SW 1271 (cell line): ENCODE measurements around the gene SLC25A6.
"Not testable (repeated sequence)": the region's sequence is repeated elsewhere in the genome, so short reads cannot be mapped to it uniquely, and the experiment has no call there.

ENCODE experiments used
- DNase-seq, 2 experiments: peaks; one replicate each; lab custom pipeline; 2025; lab: John Stamatoyannopoulos, UW

The SLC25A6 gene

GRCh38 chrX:1391707-1392375 is at the start of gene SLC25A6:
Gene SLC25A6 (minus strand): TSS chrX:1392113. CDS start chrX:1392009, 104 bp downstream.
- DNase-seq = no peak

- no peak for DNase-seq
Observed at GRCh38 chrX:1440506-1440905, 48.6 kb upstream of the SLC25A6 start.

- no peak for DNase-seq
Observed at GRCh38 chrX:1435241-1435895, 43.5 kb upstream of the SLC25A6 start.

GRCh38 chrX:1434871-1435240 is 42.9 kb upstream of the SLC25A6 start:
- DNase-seq = no peak

DNA sequence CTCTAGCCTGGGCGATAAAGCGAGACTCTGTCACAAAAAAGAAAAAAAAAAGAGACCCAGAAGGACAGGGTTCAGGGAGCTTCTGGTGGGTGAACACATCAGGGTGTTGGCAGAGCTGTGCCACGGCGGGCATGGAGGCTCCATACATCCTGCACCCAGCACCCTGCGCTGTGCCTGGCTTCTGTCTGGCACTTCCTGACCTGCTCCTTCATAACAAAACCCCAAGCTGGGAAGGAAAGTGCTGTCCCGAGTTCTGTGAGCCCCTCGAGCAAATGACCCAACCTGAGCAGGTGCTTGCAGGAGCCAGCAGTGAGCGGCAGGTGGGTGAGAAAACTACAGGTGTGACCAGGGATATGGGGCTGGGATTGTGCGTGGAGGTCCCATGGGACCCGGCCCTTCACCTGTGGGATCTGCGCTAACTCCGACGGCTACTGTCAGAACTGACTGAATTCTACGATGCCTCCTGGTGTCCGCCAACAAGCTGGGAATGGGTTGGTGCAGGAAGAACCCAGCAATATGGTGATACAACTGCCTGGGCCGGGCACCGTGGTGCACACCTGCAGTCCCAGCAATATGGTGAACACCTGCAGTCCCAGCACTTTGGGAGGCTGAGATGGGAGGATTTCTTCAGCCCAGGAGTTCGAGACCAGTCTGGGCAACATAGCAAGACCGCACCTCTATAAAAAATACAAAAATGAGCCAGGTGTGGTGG is 41.9 kb upstream of the SLC25A6 start:
- no peak for DNase-seq

GRCh38 chrX:1430451-1430850 is 38.5 kb upstream of the SLC25A6 start:
- DNase-seq = no peak

- DNase-seq = no peak
Observed at GRCh38 chrX:1427756-1428155, 35.8 kb upstream of the SLC25A6 start.

DNA sequence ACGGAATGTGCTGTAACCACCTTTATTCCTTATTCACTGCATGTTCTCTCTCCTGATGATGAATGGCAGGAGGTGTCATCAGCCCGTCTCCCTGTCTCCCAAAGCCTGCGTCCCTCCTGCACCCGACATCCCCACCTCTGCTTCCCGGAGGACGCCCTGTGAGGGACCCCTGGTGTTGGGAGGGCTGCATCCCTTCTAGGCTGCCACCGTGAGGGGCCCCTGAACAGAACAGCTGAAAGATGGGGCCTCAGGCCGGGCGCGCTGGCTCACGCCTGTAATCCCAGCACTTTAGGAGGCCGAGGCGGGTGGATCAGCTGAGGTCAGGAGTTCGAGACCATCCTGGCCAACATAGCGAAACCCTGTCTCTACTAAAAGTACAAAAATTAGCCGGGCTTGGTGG is 34.4 kb upstream of the SLC25A6 start:
- DNase-seq = not testable (repeated sequence)

- no peak for DNase-seq
Observed at GRCh38 chrX:1425381-1425780, 33.5 kb upstream of the SLC25A6 start.

GRCh38 chrX:1424147-1424851 is 32.4 kb upstream of the SLC25A6 start:
- DNase-seq = no peak

- no peak for DNase-seq
Observed at GRCh38 chrX:1423215-1423614, 31.3 kb upstream of the SLC25A6 start.

DNA sequence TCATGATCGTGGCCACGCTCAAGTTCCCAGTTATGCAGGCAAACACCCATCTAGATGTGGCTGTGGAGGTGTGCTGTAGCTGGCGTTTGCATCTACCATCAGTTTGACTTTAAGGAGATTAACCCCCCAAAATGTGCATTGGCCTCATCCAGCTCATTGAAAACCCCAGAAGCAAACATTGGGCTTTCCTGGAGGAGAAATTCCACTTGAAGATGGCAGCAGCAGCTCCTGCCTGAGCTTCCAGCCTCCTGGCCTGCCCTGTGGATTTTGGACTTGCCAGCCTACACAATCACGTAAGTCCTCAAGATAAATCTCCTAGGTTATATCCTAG is 30.2 kb upstream of the SLC25A6 start:
- DNase-seq = no peak

GRCh38 chrX:1421433-1422134 is 29.7 kb upstream of the SLC25A6 start:
- DNase-seq = no peak

- DNase-seq = no peak
Observed at GRCh38 chrX:1420371-1420770, 28.5 kb upstream of the SLC25A6 start.

DNA sequence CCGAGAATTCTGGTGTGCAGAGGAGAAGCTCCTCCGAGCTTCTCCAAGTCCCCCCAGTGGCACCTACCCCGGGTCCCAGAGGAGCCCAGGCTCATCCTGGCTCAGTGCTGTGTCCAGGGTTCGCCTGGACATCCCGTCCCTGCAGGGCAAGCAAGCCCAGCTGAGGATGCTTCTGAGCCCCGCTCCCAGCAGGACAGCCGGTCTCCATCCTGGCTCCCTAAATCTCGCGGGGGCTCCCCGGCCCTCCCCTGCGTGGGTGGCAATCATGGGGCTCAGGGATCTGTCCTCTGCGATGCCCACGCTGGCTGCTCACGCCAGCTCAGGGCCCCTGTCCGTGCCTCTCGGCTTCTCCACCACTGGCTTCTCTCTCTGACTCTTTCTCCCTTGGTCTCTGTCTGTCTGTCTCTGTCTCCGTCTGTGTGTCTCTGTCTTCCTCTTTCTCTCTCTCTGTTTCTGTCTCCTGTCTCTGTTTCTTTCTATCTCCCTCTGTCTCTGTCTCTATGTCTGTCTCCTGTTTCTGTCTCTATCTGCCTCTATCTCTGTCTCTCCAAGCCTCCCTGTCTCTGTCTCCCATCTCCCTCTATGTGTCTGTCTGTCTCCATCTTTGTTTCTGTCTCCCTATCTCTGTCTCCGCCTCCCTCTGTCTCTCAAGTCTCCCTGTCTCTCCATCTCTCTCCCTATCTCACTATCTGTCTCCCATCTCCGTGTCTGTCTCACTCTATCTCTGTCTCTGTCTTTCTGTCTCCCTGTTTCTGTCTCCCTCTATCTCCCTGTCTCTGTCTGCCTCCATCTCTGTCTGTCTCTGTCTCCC is 27.8 kb upstream of the SLC25A6 start:
- no peak for DNase-seq

GRCh38 chrX:1418901-1419544 is 27.1 kb upstream of the SLC25A6 start:
- no peak for DNase-seq

DNA sequence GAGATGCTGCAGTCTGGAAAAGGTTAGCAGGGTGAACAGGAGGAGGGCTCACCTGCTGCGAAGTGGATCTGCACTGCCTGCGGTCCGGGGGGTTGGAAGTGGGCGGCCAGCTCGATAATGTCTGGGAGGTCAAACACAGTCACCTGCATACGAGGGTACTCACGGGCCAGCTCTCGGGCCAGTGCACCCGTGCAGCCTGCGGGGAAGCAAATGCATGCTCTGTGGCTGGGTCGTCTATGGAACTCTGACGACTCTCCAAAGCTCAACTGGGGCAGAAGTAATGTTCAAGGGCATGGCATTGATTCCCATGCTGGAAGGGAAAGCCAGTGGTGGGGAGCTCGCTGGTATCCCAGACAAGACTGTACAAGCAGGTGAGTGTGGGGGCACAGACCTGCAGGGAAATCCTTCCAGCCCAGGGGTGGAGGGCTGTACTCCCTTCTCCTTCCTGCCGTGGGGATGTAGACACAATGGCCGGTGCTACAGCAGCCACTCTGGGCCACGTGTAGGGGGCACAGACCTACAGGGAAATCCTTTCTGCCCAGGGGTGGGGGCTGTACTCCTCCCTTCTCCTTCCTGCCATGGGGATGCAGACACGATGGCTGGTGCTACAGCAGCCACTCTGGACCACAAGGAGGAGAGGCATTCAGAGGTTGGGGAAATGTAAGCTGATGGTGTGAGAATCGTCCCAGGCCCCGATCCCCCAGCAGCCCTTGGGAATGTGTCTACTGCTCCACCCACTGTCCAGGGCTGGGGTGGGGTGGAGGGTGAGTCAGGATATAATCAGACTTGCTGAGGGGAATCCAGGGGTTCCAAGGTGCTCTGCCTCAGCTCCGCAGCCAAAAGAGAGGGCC is 26.2 kb upstream of the SLC25A6 start:
- no peak for DNase-seq

GRCh38 chrX:1416965-1417760 is 25.2 kb upstream of the SLC25A6 start:
- no peak for DNase-seq

DNA sequence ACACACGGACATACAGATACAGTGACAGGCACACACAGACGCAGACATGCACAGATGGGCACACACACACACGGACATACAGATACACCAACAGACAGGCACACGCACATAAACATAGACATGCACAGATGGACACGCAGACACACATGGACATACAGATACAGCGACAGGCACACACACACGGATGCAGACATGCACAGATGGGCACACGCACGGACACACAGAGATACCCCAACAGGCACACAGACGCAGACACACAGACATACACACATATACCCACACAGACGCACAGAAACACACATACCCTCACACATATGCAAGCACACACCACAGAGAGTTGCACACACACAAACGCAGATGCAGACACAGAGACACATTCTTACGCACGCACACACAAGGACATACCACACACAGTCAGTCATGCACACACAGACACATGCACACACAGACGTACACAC is 24.4 kb upstream of the SLC25A6 start:
- DNase-seq = no peak
